HepG2 (cell line): ENCODE data around the gene PRKCD.

Experiments used
- ADNP ChIP-seq: sonication (generic); formaldehyde crosslinking; IDR thresholded peaks from 2 replicates; pipeline ENCODE4 v1.4.0; 2020; ENCODE audit warnings: missing genetic modification reagents
- ATF2 ChIP-seq: sonication (generic); formaldehyde crosslinking; IDR thresholded peaks from 2 replicates; pipeline ENCODE4 v1.4.0; 2020; ENCODE audit warnings: missing genetic modification reagents
- FOXA1 ChIP-seq, 2 experiments: fragments of 450-650 bp in 1 of 2; sonication (generic) in 1 of 2; formaldehyde crosslinking in 1 of 2; IDR thresholded peaks; 2 replicates each; pipeline versions ENCODE4 v1.4.0 to v1.6.1; 2016 to 2020; ENCODE audit warnings: missing genetic modification reagents in 1 of 2
- PRDM15 ChIP-seq: sonication (generic); formaldehyde crosslinking; IDR thresholded peaks from 2 replicates; pipeline ENCODE4 v1.4.0; 2020; ENCODE audit warnings: missing genetic modification reagents
- SETDB1 ChIP-seq: sonication (generic); formaldehyde crosslinking; IDR thresholded peaks from 2 replicates; pipeline ENCODE4 v1.5.1; 2020; ENCODE audit warnings: missing genetic modification reagents, mild to moderate bottlenecking, borderline replicate concordance
- ZFX ChIP-seq: sonication (generic); formaldehyde crosslinking; IDR thresholded peaks from 2 replicates; pipeline ENCODE4 v1.4.0; 2020; ENCODE audit warnings: mild to moderate bottlenecking, low read depth, missing genetic modification reagents, moderate library complexity
- ZNF354B ChIP-seq: sonication (generic); formaldehyde crosslinking; IDR thresholded peaks from 2 replicates; pipeline ENCODE4 v1.8.0; 2022; ENCODE audit warnings: mild to moderate bottlenecking, missing genetic modification reagents
- ZNF672 ChIP-seq: sonication (generic); formaldehyde crosslinking; IDR thresholded peaks from 2 replicates; pipeline ENCODE4 v1.8.1; 2022; ENCODE audit warnings: missing genetic modification reagents
- ZNF749 ChIP-seq: sonication (generic); formaldehyde crosslinking; IDR thresholded peaks from 2 replicates; pipeline ENCODE4 v1.8.0; 2022; ENCODE audit warnings: mild to moderate bottlenecking, missing genetic modification reagents, moderate library complexity, borderline replicate concordance
- TF ChIP-seq, protein P1 (sequence below): sonication (generic); formaldehyde crosslinking; IDR thresholded peaks from 2 replicates; pipeline ENCODE4 v1.5.0; 2020; ENCODE audit warnings: mild to moderate bottlenecking, missing genetic modification reagents, moderate library complexity

DNA sequence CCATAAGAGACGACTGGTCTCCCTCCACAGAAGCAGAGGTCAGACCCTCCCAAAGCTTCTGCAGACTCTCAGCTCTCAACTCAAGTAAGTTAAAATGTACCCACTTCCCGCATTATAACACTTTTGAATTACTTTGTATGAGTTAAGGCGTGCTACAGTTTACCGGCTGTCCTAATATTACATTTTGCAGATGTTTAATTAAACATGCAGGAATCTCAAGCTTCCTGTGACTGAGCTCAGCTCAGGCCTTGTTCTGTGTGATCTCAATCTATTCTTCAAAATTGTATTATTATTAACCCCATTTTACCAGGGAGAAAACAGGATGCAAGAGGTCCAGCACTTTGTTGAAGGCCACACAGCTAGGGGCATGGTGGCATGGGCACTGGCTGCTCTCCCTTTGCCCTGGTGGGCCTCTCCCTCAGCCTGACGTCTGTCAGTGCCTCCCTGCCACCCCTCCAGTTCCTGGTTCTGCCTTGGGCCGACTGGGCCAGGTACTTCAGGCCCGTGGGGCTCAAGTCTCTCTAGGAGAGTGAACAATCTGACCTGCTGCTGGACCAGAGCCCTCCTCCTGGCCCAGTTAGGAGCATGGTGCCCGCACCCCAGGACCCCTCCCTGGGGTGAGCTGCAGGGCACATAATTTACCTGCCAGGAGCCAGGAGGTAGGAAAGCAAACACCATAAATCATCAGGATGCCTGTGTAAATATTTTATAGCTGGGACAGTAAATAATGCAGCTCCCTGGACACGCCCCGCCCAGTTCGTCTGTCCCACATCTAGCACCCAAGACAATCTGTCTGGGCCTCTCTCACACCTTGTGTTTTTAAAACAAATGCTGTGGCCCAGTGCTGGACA is 15.9 kb upstream of the PRKCD start:
- no peak for TF ChIP-seq ZNF749
- no peak for TF ChIP-seq ATF2 (CRISPR knock-in tag)
- TF ChIP-seq PRDM15 (CRISPR knock-in tag): no peak
- TF ChIP-seq, protein P1, sequence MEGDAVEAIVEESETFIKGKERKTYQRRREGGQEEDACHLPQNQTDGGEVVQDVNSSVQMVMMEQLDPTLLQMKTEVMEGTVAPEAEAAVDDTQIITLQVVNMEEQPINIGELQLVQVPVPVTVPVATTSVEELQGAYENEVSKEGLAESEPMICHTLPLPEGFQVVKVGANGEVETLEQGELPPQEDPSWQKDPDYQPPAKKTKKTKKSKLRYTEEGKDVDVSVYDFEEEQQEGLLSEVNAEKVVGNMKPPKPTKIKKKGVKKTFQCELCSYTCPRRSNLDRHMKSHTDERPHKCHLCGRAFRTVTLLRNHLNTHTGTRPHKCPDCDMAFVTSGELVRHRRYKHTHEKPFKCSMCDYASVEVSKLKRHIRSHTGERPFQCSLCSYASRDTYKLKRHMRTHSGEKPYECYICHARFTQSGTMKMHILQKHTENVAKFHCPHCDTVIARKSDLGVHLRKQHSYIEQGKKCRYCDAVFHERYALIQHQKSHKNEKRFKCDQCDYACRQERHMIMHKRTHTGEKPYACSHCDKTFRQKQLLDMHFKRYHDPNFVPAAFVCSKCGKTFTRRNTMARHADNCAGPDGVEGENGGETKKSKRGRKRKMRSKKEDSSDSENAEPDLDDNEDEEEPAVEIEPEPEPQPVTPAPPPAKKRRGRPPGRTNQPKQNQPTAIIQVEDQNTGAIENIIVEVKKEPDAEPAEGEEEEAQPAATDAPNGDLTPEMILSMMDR: no peak
- TF ChIP-seq ZNF672 (CRISPR knock-in tag): no peak
- no peak for TF ChIP-seq SETDB1 (CRISPR knock-in tag)
- no peak for TF ChIP-seq ZFX (CRISPR knock-in tag)
- no peak for TF ChIP-seq FOXA1 (IDR thresholded peaks at IDR 0.05)
- TF ChIP-seq FOXA1 (CRISPR knock-in tag; IDR thresholded peaks at IDR 0.05): no peak
- no peak for TF ChIP-seq ADNP (CRISPR knock-in tag)
- TF ChIP-seq ZNF354B (CRISPR knock-in tag): no peak
